DOHH2 (cell line): Measurements from ENCODE around the gene SLAMF7.

Source experiments
- H3F3A ChIP-seq: fragments of 200-600 bp; sonication (generic), shearing (Covaris generic); 2 replicates; pipeline ENCODE4 v1.6.0; 2016; ENCODE audit warnings: antibody characterized with exemption, mild to moderate bottlenecking; ENCODE audit not compliant: control insufficient read depth, insufficient read depth
- H3K27ac ChIP-seq: fragments of 200-600 bp; sonication (generic); 2 replicates; pipeline ENCODE4 v1.5.1; 2014; ENCODE audit warnings: low read depth, mild to moderate bottlenecking, low read length, moderate library complexity
- H3K27me3 ChIP-seq: fragments of 200-600 bp; sonication (generic); 2 replicates; pipeline ENCODE4 v1.6.1; 2014; ENCODE audit warnings: mild to moderate bottlenecking, low read length, mixed read lengths; ENCODE audit not compliant: control insufficient read depth
- H3K36me3 ChIP-seq: fragments of 200-600 bp; sonication (generic); 2 replicates; pipeline ENCODE4 v1.6.1; 2014; ENCODE audit warnings: mild to moderate bottlenecking, low read length, moderate library complexity, mixed read lengths; ENCODE audit not compliant: control insufficient read depth
- H3K4me1 ChIP-seq: fragments of 200-600 bp; sonication (generic); 2 replicates; pipeline ENCODE4 v1.6.1; 2014; ENCODE audit warnings: mild to moderate bottlenecking, low read length, mixed read lengths; ENCODE audit not compliant: control insufficient read depth
- H3K4me2 ChIP-seq: fragments of 200-600 bp; sonication (generic); 2 replicates; pipeline ENCODE4 v1.6.0; 2014; ENCODE audit warnings: mild to moderate bottlenecking, low read length, moderate library complexity
- H3K4me3 ChIP-seq: fragments of 200-600 bp; sonication (generic); 2 replicates; pipeline ENCODE4 v1.5.1; 2014; ENCODE audit warnings: mild to moderate bottlenecking, low read length, mixed read lengths
- H3K79me2 ChIP-seq: fragments of 200-600 bp; sonication (generic); 2 replicates; pipeline ENCODE4 v1.6.1; 2014; ENCODE audit warnings: mild to moderate bottlenecking, low read length, mixed read lengths; ENCODE audit not compliant: control insufficient read depth
- H3K9me2 ChIP-seq: fragments of 200-600 bp; sonication (generic); replicated peaks from 2 replicates; pipeline ENCODE4 v1.6.1; 2014; ENCODE audit warnings: mild to moderate bottlenecking, low read length, mixed read lengths; ENCODE audit not compliant: control insufficient read depth
- H3K9me3 ChIP-seq: fragments of 200-600 bp; sonication (generic); 2 replicates; pipeline ENCODE4 v1.6.1; 2014; ENCODE audit warnings: antibody characterized with exemption, low read length, mixed read lengths; ENCODE audit not compliant: control insufficient read depth, insufficient read depth
- H4K20me1 ChIP-seq: fragments of 200-600 bp; sonication (generic); 2 replicates; pipeline ENCODE4 v1.6.0; 2014; ENCODE audit warnings: low read depth, mild to moderate bottlenecking, antibody characterized with exemption, low read length, moderate library complexity; ENCODE audit not compliant: control insufficient read depth, insufficient read depth
- EZH2phosphoT487 ChIP-seq: fragments of 200-600 bp; sonication (generic); IDR thresholded peaks from 2 replicates; pipeline ENCODE4 v1.6.1; 2017; ENCODE audit warnings: borderline replicate concordance, mild to moderate bottlenecking, antibody characterized with exemption, low read length, moderate library complexity, mixed read lengths
- TF ChIP-seq, protein P1 (sequence below): fragments of 200-600 bp; sonication (generic); IDR thresholded peaks from one replicate; pipeline ENCODE4 v1.5.1; 2014; ENCODE audit warnings: antibody characterized with exemption, mild to moderate bottlenecking, low read depth, low read length; ENCODE audit not compliant: poor library complexity, severe bottlenecking

SLAMF7 gene

DNA sequence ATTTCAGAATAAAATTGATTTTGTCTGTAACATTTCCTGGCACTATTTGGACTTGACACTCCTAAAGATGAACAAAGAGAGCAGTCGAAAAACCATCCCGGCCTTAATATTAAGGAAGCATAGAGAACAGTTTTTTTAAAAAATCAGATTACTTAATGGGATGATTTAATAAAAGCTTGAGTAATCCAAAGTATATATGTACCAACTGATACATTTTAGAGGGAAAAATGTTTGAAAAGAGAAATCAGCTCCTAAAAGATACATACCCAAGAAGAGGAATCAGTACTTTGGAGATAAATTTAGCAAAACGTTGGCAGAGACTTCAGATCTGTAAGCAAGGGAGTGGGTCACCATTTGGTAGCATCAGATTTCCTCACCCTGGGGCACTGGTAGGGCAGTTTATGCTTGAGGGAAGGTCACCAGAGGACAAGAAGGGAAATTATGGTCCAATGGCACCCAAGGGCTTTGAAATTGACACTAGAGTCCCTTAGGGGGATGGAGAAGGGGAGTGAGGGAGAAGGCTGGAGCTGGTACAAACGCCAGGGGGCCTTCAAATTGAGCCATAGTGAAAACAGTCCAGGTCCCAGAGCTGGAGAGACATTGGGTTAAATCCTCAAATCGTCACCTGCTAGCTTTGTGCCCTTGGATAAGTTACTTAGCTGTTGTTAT is 5.9 kb downstream of the SLAMF7 start:
- no peak overlapping the region for H3K4me3 ChIP-seq
- H3K4me2 ChIP-seq, result no peak overlapping the region
- peaks cover 33% of the 10 kb centered on the region for H3K27me3 ChIP-seq
- no peaks in the 10 kb centered on the region for H3K36me3 ChIP-seq
- no peaks in the 10 kb centered on the region for H3K9me3 ChIP-seq
- TF ChIP-seq EZH2phosphoT487, result no peak
- TF ChIP-seq, protein P1, sequence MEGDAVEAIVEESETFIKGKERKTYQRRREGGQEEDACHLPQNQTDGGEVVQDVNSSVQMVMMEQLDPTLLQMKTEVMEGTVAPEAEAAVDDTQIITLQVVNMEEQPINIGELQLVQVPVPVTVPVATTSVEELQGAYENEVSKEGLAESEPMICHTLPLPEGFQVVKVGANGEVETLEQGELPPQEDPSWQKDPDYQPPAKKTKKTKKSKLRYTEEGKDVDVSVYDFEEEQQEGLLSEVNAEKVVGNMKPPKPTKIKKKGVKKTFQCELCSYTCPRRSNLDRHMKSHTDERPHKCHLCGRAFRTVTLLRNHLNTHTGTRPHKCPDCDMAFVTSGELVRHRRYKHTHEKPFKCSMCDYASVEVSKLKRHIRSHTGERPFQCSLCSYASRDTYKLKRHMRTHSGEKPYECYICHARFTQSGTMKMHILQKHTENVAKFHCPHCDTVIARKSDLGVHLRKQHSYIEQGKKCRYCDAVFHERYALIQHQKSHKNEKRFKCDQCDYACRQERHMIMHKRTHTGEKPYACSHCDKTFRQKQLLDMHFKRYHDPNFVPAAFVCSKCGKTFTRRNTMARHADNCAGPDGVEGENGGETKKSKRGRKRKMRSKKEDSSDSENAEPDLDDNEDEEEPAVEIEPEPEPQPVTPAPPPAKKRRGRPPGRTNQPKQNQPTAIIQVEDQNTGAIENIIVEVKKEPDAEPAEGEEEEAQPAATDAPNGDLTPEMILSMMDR, result no peak
- no peaks in the 10 kb centered on the region for H4K20me1 ChIP-seq
- H3K4me1 ChIP-seq, result peaks cover 8% of the 10 kb centered on the region
- no peaks in the 10 kb centered on the region for H3K79me2 ChIP-seq
- H3K27ac ChIP-seq, result no peak overlapping the region
- no peaks in the 10 kb centered on the region for H3F3A ChIP-seq
- no peaks in the 10 kb centered on the region for H3K9me2 ChIP-seq

DNA sequence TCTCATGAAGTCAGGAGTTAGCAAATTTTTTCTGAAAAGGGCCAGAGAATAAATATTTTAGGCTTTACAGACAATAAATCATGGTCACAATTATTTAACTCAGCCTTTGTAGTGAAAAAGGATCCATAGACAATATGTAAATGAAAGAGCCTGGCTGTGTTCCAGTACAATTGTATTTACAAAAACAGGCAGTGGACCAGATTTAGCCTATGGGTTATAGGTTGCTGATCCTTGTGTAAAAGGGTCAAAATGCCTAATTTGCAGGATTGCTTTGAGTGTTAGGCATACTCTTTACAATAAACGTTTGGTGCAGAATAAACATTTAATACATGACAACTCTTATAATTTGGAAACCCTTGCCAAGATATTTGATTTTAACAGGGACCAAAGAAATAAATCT is 6.5 kb downstream of the SLAMF7 start:
- Histone ChIP-seq H3K79me2 (no peaks in the 10 kb centered on the region), H4K20me1 (no peaks in the 10 kb centered on the region)

DNA sequence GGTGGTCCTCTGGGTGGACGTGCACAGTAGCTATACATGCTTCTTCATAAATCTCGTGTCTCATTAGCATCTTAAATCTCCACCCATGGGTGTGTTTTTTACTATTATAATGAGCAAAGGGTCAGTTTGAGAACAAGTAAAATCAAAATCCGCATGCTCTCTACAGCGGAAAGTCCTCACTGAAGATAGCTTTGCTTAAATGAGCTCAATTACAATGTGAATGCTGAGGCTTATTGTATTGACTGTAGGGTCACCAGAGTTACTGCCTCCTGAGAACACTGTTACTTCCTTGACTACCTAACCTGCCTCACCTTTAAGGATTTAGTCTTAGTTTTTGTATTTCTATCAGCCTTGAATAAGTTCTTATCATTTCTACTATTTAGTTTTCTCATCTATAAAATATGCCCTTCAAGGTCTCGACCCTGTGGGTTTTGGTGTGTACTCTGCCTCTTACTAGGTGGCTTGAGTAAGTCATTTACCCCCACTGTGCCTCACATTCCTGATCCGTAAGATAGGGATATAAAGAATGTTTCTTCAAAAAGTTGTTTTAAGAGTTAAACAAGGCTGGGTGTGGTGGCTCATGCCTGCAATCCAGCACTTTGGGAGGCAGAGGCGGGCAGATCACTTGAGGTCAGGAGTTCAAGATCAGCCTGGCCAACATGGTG is 7.9 kb downstream of the SLAMF7 start:
- no peak overlapping the region for H3K27ac ChIP-seq
- no peaks in the 10 kb centered on the region for H3K36me3 ChIP-seq
- H3K27me3 ChIP-seq, result peaks cover 37% of the 10 kb centered on the region
- H3F3A ChIP-seq, result no peaks in the 10 kb centered on the region
- H3K4me2 ChIP-seq, result no peak overlapping the region
- no peaks in the 10 kb centered on the region for H3K4me1 ChIP-seq
- no peaks in the 10 kb centered on the region for H3K79me2 ChIP-seq
- no peaks in the 10 kb centered on the region for H3K9me3 ChIP-seq
- no peaks in the 10 kb centered on the region for H4K20me1 ChIP-seq
- H3K4me3 ChIP-seq, result no peak overlapping the region
- TF ChIP-seq EZH2phosphoT487, result no peak
- TF ChIP-seq, protein P1, result no peak
- H3K9me2 ChIP-seq, result no peaks in the 10 kb centered on the region

More for the DNA sequence above, 6.5 kb downstream of the SLAMF7 start:
- Histone ChIP-seq H3K36me3 (no peaks in the 10 kb centered on the region), H3K4me2 (no peak overlapping the region), H3K4me3 (no peak overlapping the region), H3K9me2 (no peaks in the 10 kb centered on the region), H3F3A (no peaks in the 10 kb centered on the region), H3K27me3 (peaks cover 36% of the 10 kb centered on the region), H3K9me3 (no peaks in the 10 kb centered on the region), H3K27ac (no peak overlapping the region), H3K4me1 (peaks cover 3% of the 10 kb centered on the region)
- TF ChIP-seq EZH2phosphoT487, result no peak
- TF ChIP-seq, protein P1, result no peak
